Stimulated activated CD4-positive, alpha-beta T cell treated with anti-CD3 and anti-CD28 coated beads, Interleukin-1b, Interleukin-23, amount 100 ng/mL, for 1 hour (primary cell): ENCODE data around the gene CCDC167.
"Not testable (repeated sequence)": the region's sequence is repeated elsewhere in the genome, so short reads cannot be mapped to it uniquely, and the experiment has no call there.

Experiments
- DNase-seq, 2 donors: peaks; one replicate each; pipeline ENCODE4 v3.0.0-alpha.2; 2020; ENCODE audit warnings: low read depth in 2 of 2

Gene CCDC167

GRCh38 chr6:37473364-37474095, 26.2 kb downstream of the CCDC167 start:
- DNase-seq = no peak

GRCh38 chr6:37467718-37468117, 32.0 kb downstream of the CCDC167 start:
- no peak for DNase-seq

- no peak for DNase-seq
Observed at GRCh38 chr6:37463110-37463509, 36.6 kb downstream of the CCDC167 start.

DNA sequence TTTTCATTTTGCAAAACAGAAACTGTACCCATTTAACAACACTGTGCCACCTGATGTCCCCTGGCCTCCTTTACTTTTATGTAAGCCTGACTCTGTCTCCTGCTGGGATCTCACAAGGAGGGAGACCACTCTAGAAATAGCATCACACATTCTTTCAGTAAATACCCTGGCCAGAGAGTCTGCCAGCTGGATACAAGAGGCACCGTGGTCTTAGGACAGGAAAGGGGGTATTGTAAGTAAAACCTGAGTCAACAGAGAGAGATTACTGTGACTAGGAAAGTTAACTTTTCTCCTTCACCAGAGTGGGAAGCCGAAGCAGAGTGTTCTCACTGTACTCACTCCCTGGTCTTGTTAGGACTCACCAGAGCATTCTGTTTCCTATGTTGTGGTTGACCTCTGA, 38.9 kb downstream of the CCDC167 start:
- no peak for DNase-seq

- no peak for DNase-seq
Observed at GRCh38 chr6:37459981-37460800, 39.5 kb downstream of the CCDC167 start.

- no peak for DNase-seq
Observed at GRCh38 chr6:37456816-37457560, 42.7 kb downstream of the CCDC167 start.

- no peak for DNase-seq
Observed at GRCh38 chr6:37456126-37456525, 43.6 kb downstream of the CCDC167 start.

DNA sequence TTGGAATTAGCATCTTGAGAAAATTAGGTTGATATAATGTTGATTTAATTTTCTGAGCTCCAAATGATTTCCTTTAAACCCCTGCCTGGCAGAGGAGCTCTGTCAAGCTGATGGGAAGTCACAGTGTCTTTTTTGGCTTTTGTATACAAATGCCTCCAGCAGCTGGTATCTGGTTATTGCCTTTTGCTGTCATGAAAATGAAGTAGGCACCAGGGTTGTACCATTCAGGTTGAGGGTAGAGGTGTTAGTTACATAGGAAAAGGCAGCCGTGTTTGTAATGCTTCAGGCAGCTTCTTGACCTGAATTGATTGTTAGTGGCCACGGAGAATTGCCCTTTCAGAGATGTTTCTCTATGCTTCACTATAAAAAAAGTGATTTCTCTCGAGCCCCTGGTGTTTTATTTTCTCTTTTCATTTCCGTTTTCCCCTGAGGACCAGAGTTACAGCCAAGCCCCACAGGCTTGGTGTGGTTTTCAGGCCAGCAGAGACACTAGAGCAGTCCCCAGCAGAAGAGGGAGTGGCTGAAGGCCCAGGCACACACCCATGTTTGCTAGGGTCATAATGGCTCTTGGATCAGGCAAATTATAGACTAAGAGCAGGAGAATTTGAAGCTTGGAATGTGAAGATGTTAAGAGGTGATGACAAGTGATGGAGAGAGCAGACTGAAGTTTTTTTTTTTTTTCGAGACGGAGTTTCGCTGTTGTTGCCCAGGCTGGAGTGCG, 45.1 kb downstream of the CCDC167 start:
- DNase-seq = no peak

GRCh38 chr6:37452522-37452921, 47.2 kb downstream of the CCDC167 start:
- DNase-seq = no peak

GRCh38 chr6:37451441-37452193, 48.1 kb downstream of the CCDC167 start:
- no peak for DNase-seq

DNA sequence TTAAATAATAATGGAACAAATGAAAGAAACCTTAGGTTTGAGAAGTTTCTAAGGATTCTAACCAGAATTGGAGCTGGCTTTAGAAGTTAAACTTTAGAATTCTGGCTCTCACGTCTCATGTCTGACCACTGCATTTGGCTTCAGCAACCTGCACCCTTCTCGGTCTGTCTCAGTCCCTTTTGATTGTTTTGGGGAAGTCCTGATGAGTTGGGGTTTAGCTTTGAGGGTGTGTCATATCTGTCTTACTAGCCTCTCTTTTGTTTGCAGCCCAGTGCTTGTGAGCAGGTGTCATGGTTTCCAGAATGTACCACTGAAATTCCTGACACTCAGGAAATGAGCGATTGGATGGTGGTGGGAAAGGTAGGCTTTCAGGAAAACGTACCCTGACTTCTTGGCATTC, 49.7 kb downstream of the CCDC167 start:
- no peak for DNase-seq

DNA sequence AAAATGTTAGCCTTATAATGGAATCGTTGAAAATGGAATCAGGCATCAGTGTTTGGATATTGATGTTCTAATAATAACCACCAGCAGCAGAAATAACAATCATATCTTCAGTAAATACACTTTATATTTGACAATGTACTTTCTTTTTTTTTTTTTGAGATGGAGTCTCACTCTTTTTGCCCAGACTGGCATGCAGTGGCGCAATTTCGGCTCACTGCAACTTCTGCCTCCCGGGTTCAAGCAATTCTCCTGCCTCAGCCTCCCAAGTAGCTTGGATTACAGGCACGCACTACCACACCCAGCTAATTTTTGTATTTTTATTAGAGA, 56.5 kb downstream of the CCDC167 start:
- not testable (repeated sequence) for DNase-seq

DNA sequence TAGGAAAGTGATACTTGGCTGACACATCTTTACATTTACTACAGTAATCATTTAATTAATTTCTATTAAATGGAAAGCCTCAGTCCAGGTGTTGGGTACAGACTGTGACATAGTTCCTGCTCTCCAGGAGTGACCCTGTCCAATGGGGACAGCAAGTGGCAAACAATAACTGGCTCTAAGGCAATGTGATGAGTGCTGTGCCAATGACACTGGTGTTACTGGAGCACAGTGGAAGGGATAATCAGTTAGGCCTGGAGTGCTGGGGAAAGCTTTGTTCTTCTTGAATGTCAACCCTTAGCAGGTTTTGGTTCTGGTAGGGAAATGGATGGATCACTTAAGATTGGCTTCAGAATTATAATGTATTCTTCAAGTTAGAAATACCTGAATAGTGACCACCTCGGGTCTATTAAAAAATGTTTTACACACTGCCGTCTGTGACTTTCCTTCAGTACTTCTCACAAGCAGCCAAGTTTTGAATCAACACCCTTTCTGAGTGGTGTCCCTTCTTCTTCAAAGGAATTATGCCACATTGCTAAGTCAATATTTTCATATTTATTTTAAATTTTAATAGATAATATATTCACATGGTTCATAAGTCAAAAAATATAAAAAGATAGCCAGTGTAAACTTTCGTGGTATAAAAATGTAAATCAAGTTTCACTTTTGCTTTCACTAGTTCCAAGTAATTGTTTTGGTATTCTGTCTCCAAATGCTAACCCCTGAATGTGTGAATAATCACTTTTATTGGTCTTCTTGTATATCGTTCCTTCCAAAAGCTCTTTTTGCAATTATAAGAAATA, 57.1 kb downstream of the CCDC167 start:
- DNase-seq = no peak

- DNase-seq = no peak
Observed at GRCh38 chr6:37441651-37442050, 58.0 kb downstream of the CCDC167 start.

DNA sequence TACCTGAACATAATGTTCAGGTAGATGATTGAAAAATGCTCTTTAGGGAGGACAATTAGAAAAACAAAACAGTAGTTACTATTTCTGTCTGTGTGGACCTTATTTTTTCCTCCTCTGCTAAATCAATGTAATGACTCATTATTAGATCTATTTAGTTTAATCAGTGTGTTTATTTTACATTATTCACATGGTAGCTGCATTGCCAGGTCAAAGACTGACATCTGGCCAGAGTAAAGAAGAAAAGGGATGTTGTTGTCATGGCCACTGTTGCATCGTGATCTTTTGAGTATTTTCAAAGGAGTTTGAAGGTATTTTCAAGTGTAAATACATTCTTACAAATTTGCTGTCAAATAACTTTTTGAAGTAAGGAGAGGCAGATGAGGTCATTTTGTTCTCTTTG, 60.8 kb downstream of the CCDC167 start:
- no peak for DNase-seq

DNA sequence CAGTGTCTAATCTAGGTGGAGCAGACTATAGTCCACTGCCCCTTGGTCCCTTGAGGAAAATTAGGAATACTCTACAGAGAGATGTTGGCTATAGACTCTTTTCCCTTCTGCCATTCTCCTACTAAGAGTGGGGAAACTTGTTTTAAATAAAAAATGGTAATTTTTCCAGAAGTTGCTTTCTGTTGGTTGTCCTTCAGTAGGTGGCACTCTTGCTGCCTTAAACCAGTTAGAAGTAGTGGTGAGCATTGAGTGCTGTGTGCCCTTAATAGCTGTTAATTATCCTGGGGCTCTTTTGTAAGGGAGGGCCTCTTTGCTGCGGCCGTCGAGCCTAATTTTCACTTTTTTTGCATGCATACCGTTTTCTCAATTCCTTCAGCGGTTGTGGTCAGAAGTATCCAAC, 63.9 kb downstream of the CCDC167 start:
- DNase-seq = no peak

DNA sequence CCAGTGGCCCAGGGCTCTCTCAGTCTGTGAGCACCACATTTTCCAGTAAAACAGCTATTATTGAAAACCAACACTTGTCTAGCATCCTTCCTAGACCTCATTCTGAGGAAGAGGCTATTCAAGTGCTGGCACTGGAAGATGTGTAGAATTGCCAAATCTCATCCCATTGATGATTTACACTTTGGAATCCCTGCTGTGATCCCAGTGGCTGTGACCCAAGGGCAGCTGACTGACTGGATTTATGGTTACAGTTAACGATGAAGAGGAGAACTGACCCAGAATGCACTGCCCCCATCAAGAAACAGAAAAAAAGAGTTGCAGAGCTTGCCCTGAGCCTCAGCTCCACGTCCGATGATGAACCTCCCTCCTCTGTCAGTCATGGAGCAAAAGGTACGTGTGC, 64.3 kb downstream of the CCDC167 start:
- no peak for DNase-seq

DNA sequence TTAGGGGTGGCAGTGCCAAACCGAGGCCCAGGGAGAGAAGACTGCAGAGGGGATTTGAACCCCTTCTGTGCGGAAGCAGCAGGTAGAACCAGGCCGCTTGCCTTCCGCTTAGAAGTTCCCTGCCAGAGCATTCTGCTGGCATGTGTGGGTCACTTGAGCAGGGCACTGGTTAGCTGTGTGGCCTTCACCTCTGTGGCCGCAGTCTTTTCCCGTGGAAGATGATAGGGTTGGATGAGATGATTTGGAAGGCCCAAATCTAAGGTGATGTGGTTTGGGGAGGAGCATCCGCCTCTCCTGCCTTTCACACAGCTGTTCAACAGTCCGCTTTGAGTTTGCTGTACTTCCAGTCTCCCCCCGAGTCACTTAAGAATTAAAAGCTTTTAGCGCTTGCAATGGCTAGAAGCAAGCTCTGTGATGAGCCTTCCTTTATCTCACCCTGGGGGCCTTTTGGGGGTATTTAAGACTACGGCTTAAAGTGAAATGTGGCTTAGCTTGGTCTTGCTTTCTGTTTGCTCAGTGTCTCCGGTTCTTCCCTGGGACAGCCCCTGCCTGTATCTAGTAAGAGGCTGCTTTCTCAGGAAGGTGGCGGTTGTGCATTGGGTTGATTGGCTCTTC, 65.9 kb downstream of the CCDC167 start:
- DNase-seq = peak in 1 of 2 donors; percentile 13
